Adrenal gland (tissue), 5 donors: ENCODE data around the gene HIBADH.

Experiments
- CTCF ChIP-seq, 6 experiments: fragments of 450-650 bp in 4 of 6; fragments of 200-600 bp in 2 of 6; sonication (generic) in 1 of 6; IDR thresholded peaks; 1 replicate in 5 of 6; 2 replicates in 1 of 6; pipeline versions ENCODE4 v1.5.1 to v1.8.0; 2016 to 2021; ENCODE audit warnings: antibody characterized with exemption in 6 of 6, mild to moderate bottlenecking in 2 of 6, moderate library complexity in 1 of 6
- POLR2A ChIP-seq, 2 donors: fragments of 450-650 bp; IDR thresholded peaks; one replicate each; pipeline ENCODE4 v1.6.1; 2017; ENCODE audit warnings: antibody characterized with exemption in 2 of 2, mild to moderate bottlenecking in 2 of 2, moderate library complexity in 1 of 2
- donor health status: DM: no; HTN: no; CAD: no.

- no peak for TF ChIP-seq CTCF (IDR thresholded peaks at IDR 0.05)
- no peak for TF ChIP-seq POLR2A (IDR thresholded peaks at IDR 0.05)
These were observed 107.0 kb downstream of the HIBADH start for GRCh38 chr7:27555670-27556069.
